ENCODE data around the gene DNAH5. TPM values are rescaled to one million over a fixed set of nuclear protein-coding genes. Genes with fewer than 3 reads are reported as not detected.
"Not testable (repeated sequence)": the region's sequence is repeated elsewhere in the genome, so short reads cannot be mapped to it uniquely, and the experiment has no call there.

Gene DNAH5
- polyA plus RNA-seq, 2 donors = 0.08 to 0.12 TPM

DNA sequence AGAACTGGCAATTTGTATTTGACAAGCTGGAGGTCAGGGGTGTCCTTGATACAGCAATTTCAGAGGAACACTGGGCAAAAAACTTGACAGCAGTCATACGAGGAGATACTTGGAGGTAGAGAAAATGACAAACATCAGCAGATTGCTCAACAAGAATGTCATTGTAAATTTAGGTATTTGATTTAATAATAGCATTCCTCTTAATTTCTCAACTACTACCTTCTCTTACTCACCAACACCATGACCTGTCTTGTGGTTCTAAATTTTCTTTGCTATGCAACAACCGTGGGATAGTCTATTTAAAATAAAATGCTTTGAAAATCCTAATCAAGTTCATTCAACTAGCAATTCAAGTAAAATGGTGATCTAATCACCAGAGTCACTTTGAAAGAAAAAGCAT lies 128.4 kb downstream of the DNAH5 start:
- H3K4me1 ChIP-seq (ENCODE audit: control insufficient read depth in 2 of 2, insufficient read depth in 2 of 2, low read length in 1 of 2) = no peaks in the 10 kb centered on the region
- no peak overlapping the region for H3K27ac ChIP-seq (ENCODE audit: low read depth in 2 of 2, low read length in 1 of 2)
- no peaks in the 10 kb centered on the region for H3K27me3 ChIP-seq (ENCODE audit: control insufficient read depth in 1 of 2, insufficient read depth in 2 of 2, low read length in 2 of 2)
- H3K36me3 ChIP-seq (ENCODE audit: control insufficient read depth in 2 of 2, insufficient read depth in 2 of 2, low read length in 1 of 2) = no peaks in the 10 kb centered on the region
- no peak overlapping the region for H3K4me3 ChIP-seq (ENCODE audit: low read depth in 1 of 2, low read length in 2 of 2)
- H3K9me3 ChIP-seq (ENCODE audit: control insufficient read depth in 2 of 2, insufficient read depth in 1 of 2, low read depth in 1 of 2, low read length in 1 of 2) = no peaks in the 10 kb centered on the region
- WGBS, 2 donors = 62 to 67% methylated on average over 2 of the region's 2 CpGs

DNA sequence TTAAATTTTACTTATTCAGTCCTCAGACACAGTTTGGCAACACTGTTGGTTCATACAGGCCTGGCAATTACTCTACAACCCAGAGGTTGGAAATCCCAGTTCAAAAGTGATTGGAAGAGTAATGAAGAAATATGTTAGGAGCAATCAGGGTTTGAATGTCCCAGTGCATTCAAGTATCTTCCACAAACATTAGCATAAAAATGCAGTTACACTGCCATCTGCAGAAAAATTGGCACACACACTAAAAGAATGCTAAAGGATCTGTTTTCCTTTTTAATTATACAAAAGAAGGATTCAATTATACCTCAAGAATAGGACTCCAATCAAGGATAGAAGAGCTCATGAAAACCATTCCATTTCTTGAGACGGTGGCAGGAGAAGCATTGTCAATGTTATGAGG lies 130.2 kb downstream of the DNAH5 start:
- Histone ChIP-seq H3K4me1 (ENCODE audit: control insufficient read depth in 2 of 2, insufficient read depth in 2 of 2, low read length in 1 of 2) (no peaks in the 10 kb centered on the region), H3K27ac (ENCODE audit: low read depth in 2 of 2, low read length in 1 of 2) (no peak overlapping the region), H3K9me3 (ENCODE audit: control insufficient read depth in 2 of 2, insufficient read depth in 1 of 2, low read depth in 1 of 2, low read length in 1 of 2) (no peaks in the 10 kb centered on the region), H3K4me3 (ENCODE audit: low read depth in 1 of 2, low read length in 2 of 2) (no peak overlapping the region), H3K27me3 (ENCODE audit: control insufficient read depth in 1 of 2, insufficient read depth in 2 of 2, low read length in 2 of 2) (no peaks in the 10 kb centered on the region), H3K36me3 (ENCODE audit: control insufficient read depth in 2 of 2, insufficient read depth in 2 of 2, low read length in 1 of 2) (no peaks in the 10 kb centered on the region)
- 72 to 79% methylated on average over 1 of the region's 1 CpG for WGBS, 2 donors

DNA sequence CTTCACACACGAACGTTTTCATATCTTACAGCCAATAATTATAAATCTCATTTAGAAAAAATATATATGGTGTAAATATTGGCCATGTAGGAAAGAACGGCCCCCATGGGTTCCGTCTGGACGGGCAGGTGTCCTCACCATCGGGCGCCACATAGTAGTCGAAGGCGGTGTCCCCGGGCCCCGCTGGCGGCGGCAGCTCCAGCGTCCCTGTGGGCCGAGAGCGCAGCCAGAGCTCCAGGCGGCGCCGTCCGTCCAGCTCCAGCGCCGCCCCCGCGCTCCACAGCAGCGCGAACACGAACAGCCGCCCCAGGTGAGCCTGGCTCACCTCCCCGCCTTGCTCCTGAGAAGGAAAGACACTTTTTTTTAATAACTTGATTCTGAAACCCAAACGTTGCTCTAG lies 134.6 kb downstream of the DNAH5 start:
- no peak overlapping the region for H3K4me3 ChIP-seq (ENCODE audit: low read depth in 1 of 2, low read length in 2 of 2)
- H3K27me3 ChIP-seq (ENCODE audit: control insufficient read depth in 1 of 2, insufficient read depth in 2 of 2, low read length in 2 of 2) = no peaks in the 10 kb centered on the region
- H3K27ac ChIP-seq (ENCODE audit: low read depth in 2 of 2, low read length in 1 of 2) = no peak overlapping the region
- H3K36me3 ChIP-seq (ENCODE audit: control insufficient read depth in 2 of 2, insufficient read depth in 2 of 2, low read length in 1 of 2) = no peaks in the 10 kb centered on the region
- no peaks in the 10 kb centered on the region for H3K9me3 ChIP-seq (ENCODE audit: control insufficient read depth in 2 of 2, insufficient read depth in 1 of 2, low read depth in 1 of 2, low read length in 1 of 2)
- WGBS, 2 donors = 66 to 69% methylated on average over 30 of the region's 30 CpGs
- H3K4me1 ChIP-seq (ENCODE audit: control insufficient read depth in 2 of 2, insufficient read depth in 2 of 2, low read length in 1 of 2) = no peaks in the 10 kb centered on the region

GRCh38 chr5:13804336-13804735 lies 140.2 kb downstream of the DNAH5 start:
- Histone ChIP-seq H3K4me1 (ENCODE audit: control insufficient read depth in 2 of 2, insufficient read depth in 2 of 2, low read length in 1 of 2) (no peaks in the 10 kb centered on the region), H3K9me3 (ENCODE audit: control insufficient read depth in 2 of 2, insufficient read depth in 1 of 2, low read depth in 1 of 2, low read length in 1 of 2) (peaks cover 0 to 2% of the 10 kb centered on the region in 2 donors), H3K36me3 (ENCODE audit: control insufficient read depth in 2 of 2, insufficient read depth in 2 of 2, low read length in 1 of 2) (no peaks in the 10 kb centered on the region), H3K27me3 (ENCODE audit: control insufficient read depth in 1 of 2, insufficient read depth in 2 of 2, low read length in 2 of 2) (no peaks in the 10 kb centered on the region), H3K4me3 (ENCODE audit: low read depth in 1 of 2, low read length in 2 of 2) (no peak overlapping the region), H3K27ac (ENCODE audit: low read depth in 2 of 2, low read length in 1 of 2) (no peak overlapping the region)
- WGBS, 2 donors = 80 to 82% methylated on average over 5 of the region's 5 CpGs

DNA sequence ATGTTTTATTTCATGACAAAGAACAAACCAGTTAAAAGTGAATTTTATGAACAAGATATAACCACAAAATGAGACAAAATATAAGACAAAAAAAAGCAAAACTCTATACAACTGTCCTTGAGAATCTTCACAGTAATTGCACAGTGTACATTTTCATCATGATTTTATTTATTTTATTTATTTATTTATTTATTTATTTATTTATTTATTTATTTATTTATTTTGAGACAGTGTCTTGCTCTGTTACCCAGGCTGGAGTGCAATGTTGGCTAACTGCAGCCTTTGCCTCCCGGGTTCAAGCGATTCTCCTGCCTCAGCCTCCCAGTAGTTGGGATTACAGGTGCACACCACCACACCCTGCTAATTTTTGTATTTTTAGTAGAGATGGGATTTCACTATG lies 145.9 kb downstream of the DNAH5 start:
- not testable (repeated sequence) for H3K9me3 ChIP-seq (ENCODE audit: control insufficient read depth in 2 of 2, insufficient read depth in 1 of 2, low read depth in 1 of 2, low read length in 1 of 2); H3K4me3 ChIP-seq (ENCODE audit: low read depth in 1 of 2, low read length in 2 of 2); H3K4me1 ChIP-seq (ENCODE audit: control insufficient read depth in 2 of 2, insufficient read depth in 2 of 2, low read length in 1 of 2); H3K27ac ChIP-seq (ENCODE audit: low read depth in 2 of 2, low read length in 1 of 2); H3K27me3 ChIP-seq (ENCODE audit: control insufficient read depth in 1 of 2, insufficient read depth in 2 of 2, low read length in 2 of 2); H3K36me3 ChIP-seq (ENCODE audit: control insufficient read depth in 2 of 2, insufficient read depth in 2 of 2, low read length in 1 of 2)
- WGBS, 2 donors = 97 to 98% methylated on average over 2 of the region's 2 CpGs

DNA sequence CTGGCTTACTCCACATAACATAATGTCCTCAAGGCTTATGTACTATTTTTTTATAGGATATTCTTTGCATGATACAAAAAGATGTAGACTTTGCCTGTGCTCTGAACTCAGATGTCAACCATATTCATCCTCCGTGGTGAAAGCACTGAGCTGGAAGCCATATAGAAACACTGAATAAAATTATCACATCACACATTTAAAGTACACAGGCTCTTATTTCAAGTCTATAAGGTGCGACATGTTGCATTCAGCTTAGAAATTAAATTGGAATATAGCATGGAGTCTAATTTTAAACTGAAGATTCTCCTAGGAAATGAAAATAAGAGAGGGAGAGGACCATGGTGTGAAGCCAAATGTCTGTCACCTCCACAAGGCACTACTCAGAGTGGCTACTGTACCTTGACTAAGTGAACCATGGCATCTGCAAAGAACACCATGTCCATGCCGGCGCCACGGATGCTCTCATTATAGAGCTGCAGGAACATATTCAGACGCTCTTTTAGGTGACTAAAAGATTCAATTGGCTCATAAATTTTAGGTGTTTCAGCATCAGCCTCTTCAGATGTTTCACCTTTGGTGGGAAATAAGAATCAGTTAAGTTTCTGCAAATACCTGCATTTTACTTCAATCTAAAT lies 158.6 kb downstream of the DNAH5 start:
- Histone ChIP-seq H3K4me3 (ENCODE audit: low read depth in 1 of 2, low read length in 2 of 2) (no peak overlapping the region), H3K27ac (ENCODE audit: low read depth in 2 of 2, low read length in 1 of 2) (no peak overlapping the region), H3K36me3 (ENCODE audit: control insufficient read depth in 2 of 2, insufficient read depth in 2 of 2, low read length in 1 of 2) (no peaks in the 10 kb centered on the region), H3K9me3 (ENCODE audit: control insufficient read depth in 2 of 2, insufficient read depth in 1 of 2, low read depth in 1 of 2, low read length in 1 of 2) (no peaks in the 10 kb centered on the region), H3K27me3 (ENCODE audit: control insufficient read depth in 1 of 2, insufficient read depth in 2 of 2, low read length in 2 of 2) (no peaks in the 10 kb centered on the region), H3K4me1 (ENCODE audit: control insufficient read depth in 2 of 2, insufficient read depth in 2 of 2, low read length in 1 of 2) (no peaks in the 10 kb centered on the region)
- 87 to 93% methylated on average over 6 of the region's 6 CpGs for WGBS, 2 donors

GRCh38 chr5:13783726-13784125 lies 160.8 kb downstream of the DNAH5 start:
- H3K27me3 ChIP-seq (ENCODE audit: control insufficient read depth in 1 of 2, insufficient read depth in 2 of 2, low read length in 2 of 2) = no peaks in the 10 kb centered on the region
- WGBS, 2 donors = 69 to 71% methylated on average over 10 of the region's 10 CpGs
- no peak overlapping the region for H3K27ac ChIP-seq (ENCODE audit: low read depth in 2 of 2, low read length in 1 of 2)
- H3K4me1 ChIP-seq (ENCODE audit: control insufficient read depth in 2 of 2, insufficient read depth in 2 of 2, low read length in 1 of 2) = no peaks in the 10 kb centered on the region
- H3K4me3 ChIP-seq (ENCODE audit: low read depth in 1 of 2, low read length in 2 of 2) = no peak overlapping the region
- no peaks in the 10 kb centered on the region for H3K9me3 ChIP-seq (ENCODE audit: control insufficient read depth in 2 of 2, insufficient read depth in 1 of 2, low read depth in 1 of 2, low read length in 1 of 2)
- no peaks in the 10 kb centered on the region for H3K36me3 ChIP-seq (ENCODE audit: control insufficient read depth in 2 of 2, insufficient read depth in 2 of 2, low read length in 1 of 2)

DNA sequence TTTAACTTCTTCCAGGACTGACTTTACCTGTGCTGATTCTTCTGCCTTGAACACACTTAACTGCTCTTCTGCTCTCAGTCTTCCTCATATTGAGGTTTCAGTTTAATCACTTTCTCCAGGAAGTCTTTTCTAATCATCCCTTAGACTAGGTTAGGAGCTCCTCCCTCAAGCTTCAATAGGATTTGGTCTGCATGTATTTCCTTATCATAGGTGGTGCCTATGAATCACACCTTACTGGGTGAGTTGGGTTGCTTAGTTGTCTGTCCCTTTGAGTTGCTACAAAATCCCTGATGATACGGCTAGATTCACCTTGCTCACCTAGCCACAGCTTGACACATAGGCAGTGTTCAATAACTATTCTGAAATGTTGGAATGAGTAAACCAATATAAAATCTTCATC lies 164.4 kb downstream of the DNAH5 start:
- 78 to 80% methylated on average over 1 of the region's 1 CpG for WGBS, 2 donors

GRCh38 chr5:13773649-13774048 lies 170.8 kb downstream of the DNAH5 start:
- no peak overlapping the region for H3K27ac ChIP-seq (ENCODE audit: low read depth in 2 of 2, low read length in 1 of 2)
- H3K4me3 ChIP-seq (ENCODE audit: low read depth in 1 of 2, low read length in 2 of 2) = no peak overlapping the region
- no peaks in the 10 kb centered on the region for H3K4me1 ChIP-seq (ENCODE audit: control insufficient read depth in 2 of 2, insufficient read depth in 2 of 2, low read length in 1 of 2)
- H3K9me3 ChIP-seq (ENCODE audit: control insufficient read depth in 2 of 2, insufficient read depth in 1 of 2, low read depth in 1 of 2, low read length in 1 of 2) = no peaks in the 10 kb centered on the region
- H3K27me3 ChIP-seq (ENCODE audit: control insufficient read depth in 1 of 2, insufficient read depth in 2 of 2, low read length in 2 of 2) = no peaks in the 10 kb centered on the region
- 59 to 66% methylated on average over 2 of the region's 2 CpGs for WGBS, 2 donors
- H3K36me3 ChIP-seq (ENCODE audit: control insufficient read depth in 2 of 2, insufficient read depth in 2 of 2, low read length in 1 of 2) = no peaks in the 10 kb centered on the region

More for the DNA sequence above, 164.4 kb downstream of the DNAH5 start:
- H3K4me1 ChIP-seq (ENCODE audit: control insufficient read depth in 2 of 2, insufficient read depth in 2 of 2, low read length in 1 of 2) = no peaks in the 10 kb centered on the region
- H3K27ac ChIP-seq (ENCODE audit: low read depth in 2 of 2, low read length in 1 of 2) = no peak overlapping the region
- no peaks in the 10 kb centered on the region for H3K27me3 ChIP-seq (ENCODE audit: control insufficient read depth in 1 of 2, insufficient read depth in 2 of 2, low read length in 2 of 2)
- no peaks in the 10 kb centered on the region for H3K9me3 ChIP-seq (ENCODE audit: control insufficient read depth in 2 of 2, insufficient read depth in 1 of 2, low read depth in 1 of 2, low read length in 1 of 2)
- H3K36me3 ChIP-seq (ENCODE audit: control insufficient read depth in 2 of 2, insufficient read depth in 2 of 2, low read length in 1 of 2) = no peaks in the 10 kb centered on the region
- H3K4me3 ChIP-seq (ENCODE audit: low read depth in 1 of 2, low read length in 2 of 2) = no peak overlapping the region

GRCh38 chr5:13771011-13771571 lies 173.4 kb downstream of the DNAH5 start:
- H3K9me3 ChIP-seq (ENCODE audit: control insufficient read depth in 2 of 2, insufficient read depth in 1 of 2, low read depth in 1 of 2, low read length in 1 of 2) = no peaks in the 10 kb centered on the region
- H3K27me3 ChIP-seq (ENCODE audit: control insufficient read depth in 1 of 2, insufficient read depth in 2 of 2, low read length in 2 of 2) = no peaks in the 10 kb centered on the region
- no peaks in the 10 kb centered on the region for H3K36me3 ChIP-seq (ENCODE audit: control insufficient read depth in 2 of 2, insufficient read depth in 2 of 2, low read length in 1 of 2)
- 67 to 68% methylated on average over 1 of the region's 1 CpG for WGBS, 2 donors
- H3K27ac ChIP-seq (ENCODE audit: low read depth in 2 of 2, low read length in 1 of 2) = no peak overlapping the region
- H3K4me3 ChIP-seq (ENCODE audit: low read depth in 1 of 2, low read length in 2 of 2) = no peak overlapping the region
- H3K4me1 ChIP-seq (ENCODE audit: control insufficient read depth in 2 of 2, insufficient read depth in 2 of 2, low read length in 1 of 2) = no peaks in the 10 kb centered on the region

Data from esophagus (tissue), 2 donors.